ENCODE measurements around the gene SLC22A23.

DNA sequence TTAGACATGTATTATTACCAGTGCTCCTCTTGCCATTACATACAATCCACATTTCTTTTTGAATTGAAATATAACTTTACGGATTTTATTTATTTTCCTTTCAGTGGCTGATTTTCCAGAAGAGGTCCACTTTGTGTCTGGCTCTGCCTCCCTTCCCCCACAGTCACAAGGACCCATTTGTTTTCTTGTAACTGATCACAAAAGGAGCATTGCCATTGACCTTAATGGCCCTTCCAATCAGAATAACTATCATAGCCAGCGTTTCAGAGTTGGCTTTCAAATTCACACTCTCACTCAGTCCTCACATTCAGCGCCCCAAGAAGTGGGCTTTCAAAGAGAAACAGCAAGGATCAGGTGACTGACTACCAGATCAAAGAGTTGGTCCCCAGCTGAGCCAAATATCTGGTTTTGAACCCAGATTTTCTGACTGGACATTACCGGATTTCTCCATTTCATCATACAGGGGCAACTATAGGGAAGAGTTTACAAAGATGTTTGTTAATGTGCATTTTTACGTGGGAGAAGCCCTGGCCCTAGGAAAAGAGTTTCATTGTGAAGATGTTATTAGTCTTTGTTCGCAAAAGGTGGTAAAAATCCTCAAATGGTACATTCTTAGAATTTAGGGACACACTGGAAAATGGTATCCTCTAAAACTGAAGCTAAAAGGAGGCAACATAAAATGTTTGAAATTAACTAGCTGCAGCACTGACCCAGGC is 2.0 kb upstream of the SLC22A23 start:
- TF ChIP-seq POLR2A (IDR thresholded peaks at IDR 0.05; ENCODE audit: low read depth, low read length) (no peak), TAF1 (IDR thresholded peaks at IDR 0.05; ENCODE audit: borderline replicate concordance, low read depth, low read length) (no peak)

Measured in GM12892 (cell line).